Activated B cell treated with CpG ODN at 0.5 μM for 24 hours (primary cell): ENCODE measurements around the gene SSTR4. TPM values are rescaled to one million over a fixed set of nuclear protein-coding genes. Genes with fewer than 3 reads are reported as not detected.

Experiments used
- ATAC-seq: fragments of 200-7000 bp; cut with Tn5 transposase; one replicate; pipeline ENCODE4 v1.10.0; 2021; ENCODE audit warnings: low read depth, mild to moderate bottlenecking, moderate library complexity
- CTCF ChIA-PET: fragments of 350-600 bp; sonication (Branson Sonifier 250); formaldehyde crosslinking; loops from one replicate; lab custom pipeline; 2021; ENCODE audit warnings: antibody characterized with exemption; lab: Charles Lee
- POLR2A ChIA-PET: fragments of 350-600 bp; sonication (Branson Sonifier 250); formaldehyde crosslinking; loops from one replicate; lab custom pipeline; 2021; ENCODE audit warnings: antibody characterized with exemption; lab: Charles Lee
- DNase-seq: peaks from one replicate; pipeline ENCODE4 v3.0.0; 2022
- H3K27ac Mint-ChIP-seq: one replicate; pipeline ENCODE4 v1.8.0; 2020; ENCODE audit warnings: mixed read lengths
- H3K27me3 Mint-ChIP-seq: one replicate; pipeline ENCODE4 v1.8.0; 2021; ENCODE audit warnings: mixed read lengths
- H3K36me3 Mint-ChIP-seq: one replicate; pipeline ENCODE4 v1.8.0; 2021; ENCODE audit warnings: low read depth, mixed read lengths
- H3K4me1 Mint-ChIP-seq: one replicate; pipeline ENCODE4 v1.8.0; 2021; ENCODE audit warnings: mixed read lengths
- H3K4me3 Mint-ChIP-seq: one replicate; pipeline ENCODE4 v1.8.0; 2020; ENCODE audit warnings: mild to moderate bottlenecking, mixed read lengths
- H3K9me3 Mint-ChIP-seq: one replicate; pipeline ENCODE4 v1.8.0; 2020; ENCODE audit warnings: mixed read lengths
- CTCF ChIP-seq: fragments of 200-600 bp; IDR thresholded peaks from one replicate; pipeline ENCODE4 v1.8.0; 2022; ENCODE audit warnings: antibody characterized with exemption, mild to moderate bottlenecking
- intact Hi-C: fragments of 100-400 bp; cut with micrococcal nuclease; formaldehyde crosslinking; loops from one replicate; pipeline ENCODE4 v1.15.1; 2024
- total RNA-seq: library from RNA; stranded (reverse); gene quantifications from 2 replicates; pipeline ENCODE4 v1.2.3, GENCODE V29; 2022

SSTR4 gene
- total RNA-seq, 1 donor from 2014 or later: not detected

- TF ChIP-seq CTCF: no peak
- Mint-ChIP-seq H3K9me3 (no peaks in the 10 kb centered on the region), H3K4me1 (peaks cover 2% of the 10 kb centered on the region), H3K27ac (no peak overlapping the region), H3K4me3 (no peak overlapping the region), H3K36me3 (no peaks in the 10 kb centered on the region), H3K27me3 (peaks cover 38% of the 10 kb centered on the region)
- ChIA-PET CTCF (no interaction called here), POLR2A (no interaction called here)
- DNase-seq (no peak), ATAC-seq (no peak)
- intact Hi-C loops: no loop called here
Measured at GRCh38 chr20:23050847-23051627, 15.9 kb downstream of the SSTR4 start.

- intact Hi-C loops: no loop called here
- Mint-ChIP-seq H3K4me1 (peaks cover 2% of the 10 kb centered on the region), H3K27ac (no peak overlapping the region), H3K36me3 (no peaks in the 10 kb centered on the region), H3K4me3 (no peak overlapping the region), H3K9me3 (peaks cover 4% of the 10 kb centered on the region), H3K27me3 (peaks cover 28% of the 10 kb centered on the region)
- ATAC-seq (no peak), DNase-seq (no peak)
- ChIA-PET CTCF (no interaction called here), POLR2A (no interaction called here)
- TF ChIP-seq CTCF: no peak
Measured at GRCh38 chr20:23052904-23053303, 17.8 kb downstream of the SSTR4 start.

- peaks cover 4% of the 10 kb centered on the region for H3K9me3 Mint-ChIP-seq
- no peak for TF ChIP-seq CTCF
- no peak overlapping the region for H3K4me3 Mint-ChIP-seq
- H3K27ac Mint-ChIP-seq: no peak overlapping the region
- intact Hi-C loops: no loop called here
- H3K36me3 Mint-ChIP-seq: no peaks in the 10 kb centered on the region
- ATAC-seq: no peak
- POLR2A ChIA-PET: no interaction called here
- no peak for DNase-seq
- H3K27me3 Mint-ChIP-seq: peaks cover 6% of the 10 kb centered on the region
- no peaks in the 10 kb centered on the region for H3K4me1 Mint-ChIP-seq
- CTCF ChIA-PET: no interaction called here
Measured at GRCh38 chr20:23058240-23058639, 23.1 kb downstream of the SSTR4 start.

GRCh38 chr20:23059001-23059400 lies 23.9 kb downstream of the SSTR4 start:
- Mint-ChIP-seq H3K27ac (no peak overlapping the region), H3K27me3 (peaks cover 2% of the 10 kb centered on the region), H3K9me3 (peaks cover 4% of the 10 kb centered on the region), H3K4me1 (no peaks in the 10 kb centered on the region), H3K36me3 (no peaks in the 10 kb centered on the region), H3K4me3 (no peak overlapping the region)
- ATAC-seq (no peak), DNase-seq (no peak)
- CTCF ChIA-PET: no interaction called here
- POLR2A ChIA-PET: no interaction called here
- intact Hi-C loops: no loop called here
- TF ChIP-seq CTCF: no peak

- Mint-ChIP-seq H3K27me3 (peaks cover 2% of the 10 kb centered on the region), H3K4me1 (no peaks in the 10 kb centered on the region), H3K9me3 (peaks cover 4% of the 10 kb centered on the region), H3K4me3 (no peak overlapping the region), H3K27ac (no peak overlapping the region), H3K36me3 (no peaks in the 10 kb centered on the region)
- ChIA-PET CTCF (no interaction called here), POLR2A (no interaction called here)
- intact Hi-C loops: no loop called here
- DNase-seq: no peak
- no peak for TF ChIP-seq CTCF
- no peak for ATAC-seq
Measured at GRCh38 chr20:23059846-23060245, 24.7 kb downstream of the SSTR4 start.
